VCaP (cell line): ENCODE results near the gene RAB3A.

Experiments used
- H3K27ac ChIP-seq: fragments of 450-650 bp; 2 replicates; pipeline ENCODE4 v1.5.1; 2017
- TF ChIP-seq, protein P1 (sequence below): fragments of 450-650 bp; conservative IDR thresholded peaks from 2 replicates; pipeline ENCODE4 v1.5.1; 2017; ENCODE audit warnings: mild to moderate bottlenecking, moderate library complexity

RAB3A gene, protein sequence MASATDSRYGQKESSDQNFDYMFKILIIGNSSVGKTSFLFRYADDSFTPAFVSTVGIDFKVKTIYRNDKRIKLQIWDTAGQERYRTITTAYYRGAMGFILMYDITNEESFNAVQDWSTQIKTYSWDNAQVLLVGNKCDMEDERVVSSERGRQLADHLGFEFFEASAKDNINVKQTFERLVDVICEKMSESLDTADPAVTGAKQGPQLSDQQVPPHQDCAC

GRCh38 chr19:18203863-18204393 lies at the start of gene RAB3A:
Gene RAB3A (minus strand): TSS chr19:18204042. CDS start chr19:18202740, 1,302 bp downstream.
- TF ChIP-seq, protein P1, sequence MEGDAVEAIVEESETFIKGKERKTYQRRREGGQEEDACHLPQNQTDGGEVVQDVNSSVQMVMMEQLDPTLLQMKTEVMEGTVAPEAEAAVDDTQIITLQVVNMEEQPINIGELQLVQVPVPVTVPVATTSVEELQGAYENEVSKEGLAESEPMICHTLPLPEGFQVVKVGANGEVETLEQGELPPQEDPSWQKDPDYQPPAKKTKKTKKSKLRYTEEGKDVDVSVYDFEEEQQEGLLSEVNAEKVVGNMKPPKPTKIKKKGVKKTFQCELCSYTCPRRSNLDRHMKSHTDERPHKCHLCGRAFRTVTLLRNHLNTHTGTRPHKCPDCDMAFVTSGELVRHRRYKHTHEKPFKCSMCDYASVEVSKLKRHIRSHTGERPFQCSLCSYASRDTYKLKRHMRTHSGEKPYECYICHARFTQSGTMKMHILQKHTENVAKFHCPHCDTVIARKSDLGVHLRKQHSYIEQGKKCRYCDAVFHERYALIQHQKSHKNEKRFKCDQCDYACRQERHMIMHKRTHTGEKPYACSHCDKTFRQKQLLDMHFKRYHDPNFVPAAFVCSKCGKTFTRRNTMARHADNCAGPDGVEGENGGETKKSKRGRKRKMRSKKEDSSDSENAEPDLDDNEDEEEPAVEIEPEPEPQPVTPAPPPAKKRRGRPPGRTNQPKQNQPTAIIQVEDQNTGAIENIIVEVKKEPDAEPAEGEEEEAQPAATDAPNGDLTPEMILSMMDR = no peak
- H3K27ac ChIP-seq = peak within 1 kb of the TSS; percentile 89

DNA sequence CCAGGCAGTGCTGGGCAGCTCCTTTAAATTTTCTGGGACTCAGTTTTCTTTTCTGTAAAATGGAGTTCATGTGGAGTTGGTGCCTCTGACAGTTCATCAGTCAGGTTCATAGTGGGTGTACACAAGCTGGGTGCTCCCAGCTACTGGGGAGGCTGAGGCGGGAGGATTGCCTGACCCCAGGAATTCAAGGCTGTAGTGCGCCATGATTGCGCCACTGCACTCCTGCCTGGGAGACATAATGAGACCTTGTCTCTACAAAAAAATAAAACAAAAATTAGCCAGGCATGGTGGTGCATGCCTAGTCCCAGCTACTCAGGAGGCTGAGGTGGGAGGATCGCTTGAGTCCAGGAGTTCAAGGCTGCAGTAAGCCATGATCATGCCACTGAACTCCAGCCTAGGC lies 49.3 kb upstream of the RAB3A start:
- no peak overlapping the region for H3K27ac ChIP-seq
- TF ChIP-seq, protein P1 = no peak

- TF ChIP-seq, protein P1 = no peak
- H3K27ac ChIP-seq = no peak overlapping the region
Observed at GRCh38 chr19:18252370-18252717, 48.5 kb upstream of the RAB3A start.

DNA sequence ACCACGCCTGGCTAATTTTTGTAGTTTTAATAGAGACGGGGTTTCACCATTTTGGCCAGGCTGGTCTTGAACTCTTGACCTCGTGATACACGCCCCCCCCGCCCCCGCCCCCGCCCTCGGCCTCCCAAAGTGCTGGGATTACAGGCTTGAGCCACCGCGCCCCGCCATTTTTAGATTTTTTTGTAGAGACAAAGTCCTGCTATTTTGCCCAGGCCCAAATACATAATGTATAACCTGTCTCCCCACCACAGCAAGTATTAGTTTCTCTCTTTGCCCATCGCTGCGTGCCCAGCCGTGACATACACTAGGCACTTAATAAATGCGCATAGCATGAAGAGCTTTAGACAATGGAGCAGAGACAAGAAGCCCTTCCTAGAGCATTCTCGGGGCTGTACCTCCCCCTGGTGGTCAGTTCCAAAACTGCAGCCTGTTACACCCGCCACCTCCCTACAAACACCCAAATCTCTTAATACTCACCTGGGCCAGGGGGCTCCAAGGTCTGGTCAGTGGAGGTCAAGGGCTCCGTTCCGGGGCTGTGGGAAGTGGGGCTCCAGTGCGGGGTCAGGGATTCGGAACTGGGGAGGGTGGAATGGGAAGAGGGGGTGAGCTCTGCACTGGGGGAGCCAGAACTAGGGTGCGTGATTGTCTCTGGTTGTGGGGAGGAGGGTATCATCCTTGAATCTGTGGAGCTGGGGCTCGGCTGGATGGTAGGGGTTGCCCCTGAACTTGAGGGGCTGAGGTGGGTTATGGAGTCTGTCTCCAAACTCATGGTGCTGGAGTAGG lies 47.9 kb upstream of the RAB3A start:
- TF ChIP-seq, protein P1 = peak; percentile 93
- H3K27ac ChIP-seq = no peak overlapping the region

DNA sequence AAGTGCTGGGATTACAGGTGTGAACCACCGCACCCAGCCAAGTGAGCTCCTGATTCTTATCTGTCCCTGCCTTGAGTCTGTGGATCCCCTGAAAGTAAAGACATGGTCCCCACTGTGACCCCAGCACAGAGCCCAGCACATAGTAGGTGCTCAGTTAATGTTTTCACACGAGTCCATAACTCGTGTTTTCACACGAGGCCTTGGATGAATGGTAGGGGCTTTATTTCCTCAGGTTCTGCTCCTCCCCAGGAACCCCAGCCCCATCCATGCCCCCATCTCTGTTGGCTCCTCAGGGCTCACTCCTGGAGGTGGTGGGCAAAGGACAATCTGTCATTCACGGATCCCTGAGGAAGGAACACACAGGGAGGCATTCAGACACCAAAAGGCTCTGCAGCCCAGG lies 46.0 kb upstream of the RAB3A start:
- TF ChIP-seq, protein P1 = no peak
- no peak overlapping the region for H3K27ac ChIP-seq

DNA sequence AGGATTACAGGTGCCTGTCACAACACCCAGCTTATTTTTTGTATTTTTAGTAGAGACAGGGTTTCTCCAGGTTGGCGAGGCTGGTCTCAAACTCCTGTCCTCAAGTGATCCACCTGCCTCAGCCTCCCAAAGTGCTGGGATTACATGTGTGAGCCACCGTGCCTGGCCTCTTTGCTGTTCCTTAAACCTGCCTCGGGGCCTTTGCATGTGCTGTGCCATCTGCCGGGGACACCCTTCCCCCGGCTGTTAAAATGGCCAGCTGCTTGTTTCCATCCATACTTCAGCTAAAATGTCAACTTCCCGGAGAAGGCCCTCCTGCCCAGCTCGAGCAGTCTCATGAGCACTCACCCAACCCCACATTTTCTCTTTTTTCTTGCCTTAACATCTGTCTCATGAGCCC lies 41.5 kb upstream of the RAB3A start:
- H3K27ac ChIP-seq = no peak overlapping the region
- TF ChIP-seq, protein P1 = no peak

DNA sequence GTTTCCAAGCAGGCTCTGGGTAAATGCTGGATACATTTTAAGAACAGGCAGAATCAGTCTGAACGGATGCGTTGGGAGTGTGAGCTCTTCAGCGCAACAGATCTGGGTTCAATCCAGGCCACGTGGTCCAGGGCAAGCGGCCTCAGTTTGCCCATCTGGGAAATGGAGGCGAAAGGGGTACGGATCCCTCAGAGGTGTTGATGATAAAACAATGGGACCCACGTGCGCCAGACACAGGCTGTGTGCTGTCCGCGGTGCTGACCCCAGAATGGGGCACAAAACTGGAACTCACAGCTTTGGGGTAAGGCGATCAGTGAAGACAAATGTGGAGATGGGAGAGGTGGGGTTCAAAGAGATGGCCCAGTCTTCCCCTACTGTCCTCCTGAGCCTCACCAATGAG lies 35.5 kb upstream of the RAB3A start:
- TF ChIP-seq, protein P1 = no peak
- no peak overlapping the region for H3K27ac ChIP-seq
